GM21529 (cell line): Measurements from ENCODE around the gene DBF4B.

Experiments
- ATAC-seq: cut with Tn5 transposase; IDR thresholded peaks from one replicate; pipeline ENCODE4 v1.9.1; 2021; ENCODE audit not compliant: unreplicated experiment

Gene DBF4B

DNA sequence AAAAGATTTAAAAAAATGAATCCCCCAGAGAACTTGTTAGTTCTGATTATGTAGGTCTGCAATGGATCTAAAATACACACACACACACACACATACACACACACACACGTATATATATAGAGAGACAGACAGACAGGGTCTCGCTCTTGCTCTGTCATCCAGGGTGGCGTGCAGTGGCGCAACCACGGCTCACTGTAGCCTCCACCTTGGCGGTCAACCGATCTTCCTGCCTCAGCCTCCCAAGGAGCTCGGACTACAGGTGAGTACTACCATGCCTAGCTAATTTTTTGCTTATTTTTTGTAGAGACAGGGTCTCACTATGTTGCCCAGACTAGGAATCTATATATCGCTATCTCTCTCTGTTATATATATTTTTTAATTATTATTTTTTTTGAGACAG is 88.3 kb downstream of the DBF4B start:
- ATAC-seq: no peak

DNA sequence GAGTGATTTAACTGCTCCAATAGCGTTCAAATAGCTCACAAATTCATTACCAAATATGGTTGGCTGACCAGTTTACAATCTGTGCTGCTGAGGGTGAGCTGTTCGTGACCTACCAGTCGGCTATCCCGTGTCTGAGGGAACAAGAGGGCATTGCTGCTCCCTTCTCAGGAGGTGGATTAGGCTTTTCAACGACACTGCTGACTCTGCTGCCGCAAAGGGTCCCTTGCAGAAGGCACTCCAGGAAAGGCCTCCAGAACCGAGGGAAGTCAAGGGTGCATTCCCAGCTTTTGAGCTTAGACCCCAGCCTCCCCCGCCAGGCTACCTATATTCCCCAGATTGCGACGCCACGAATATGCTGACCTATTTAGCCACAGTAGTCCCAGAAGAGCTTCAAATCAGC is 89.3 kb downstream of the DBF4B start:
- ATAC-seq: no peak

DNA sequence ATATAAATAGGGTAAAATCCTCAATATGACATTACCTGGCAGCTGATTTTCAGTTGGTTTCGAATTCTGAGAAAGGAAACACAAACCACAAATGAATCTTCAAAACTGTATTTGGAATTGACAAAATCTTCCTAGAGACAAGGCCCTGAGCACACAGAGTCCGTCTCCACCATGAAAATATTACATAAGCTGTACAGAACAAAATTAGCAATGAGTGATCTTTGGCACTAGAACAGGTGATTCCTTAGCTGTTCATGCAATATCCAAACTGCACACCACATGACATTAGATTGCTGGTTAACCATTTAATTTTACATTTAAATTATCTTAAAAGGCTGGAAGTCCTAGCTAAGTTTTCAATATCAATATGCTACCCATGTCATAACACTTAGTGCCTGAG is 89.9 kb downstream of the DBF4B start:
- ATAC-seq: no peak
